ENCODE results near the gene EPHA3. TPM values are rescaled to one million over a fixed set of nuclear protein-coding genes. Genes with fewer than 3 reads are reported as not detected.

EPHA3 gene
- total and polyA plus RNA-seq, 2 donors (not counting 3 experiments of a cell fraction or from before 2014, with no cell fraction given) = not detected

DNA sequence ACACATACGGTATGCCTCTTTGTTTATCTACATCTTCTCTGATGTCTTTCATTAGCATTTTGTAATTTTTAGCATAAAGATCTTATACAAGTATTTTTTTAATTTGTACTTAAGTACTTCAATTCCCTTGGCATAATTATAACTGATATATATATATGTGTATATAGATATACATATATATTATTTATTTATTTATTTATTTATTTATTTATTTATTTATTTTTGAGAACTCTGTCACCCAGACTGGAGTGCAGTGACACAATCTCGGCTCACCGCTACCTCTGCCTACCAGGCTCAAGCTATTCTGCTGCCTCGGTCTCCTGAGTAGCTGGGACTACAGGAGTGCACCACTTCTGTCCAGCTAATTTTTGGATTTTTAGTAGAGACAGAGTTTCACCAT lies 382.7 kb downstream of the EPHA3 start:
- DNase-seq (ENCODE audit: low read depth, low spot score) = no peak
- Histone ChIP-seq H3K9me3 (replicated peaks; ENCODE audit: control insufficient read depth, insufficient read depth, low read length) (peaks cover 5% of the 10 kb centered on the region), H3K4me2 (ENCODE audit: insufficient read depth, low read length) (no peak overlapping the region), H2AFZ (ENCODE audit: low read depth, low read length) (no peak overlapping the region), H4K20me1 (replicated peaks; ENCODE audit: control insufficient read depth, extremely low read depth, insufficient read depth, low read length) (no peaks in the 10 kb centered on the region), H3K4me3 (replicated peaks in 1 of 3; ENCODE audit: insufficient read depth in 1 of 3, low read depth in 1 of 3, low read length in 3 of 3) (no peak overlapping the region), H3K27me3 (ENCODE audit: control insufficient read depth in 2 of 2, insufficient read depth in 2 of 2, low read length in 2 of 2) (no peaks in the 10 kb centered on the region), H3K9me1 (replicated peaks; ENCODE audit: control insufficient read depth, extremely low read depth, insufficient read depth, low read length) (no peaks in the 10 kb centered on the region), H3K27ac (ENCODE audit: insufficient read depth, low read depth, low read length) (no peak overlapping the region), H3K9ac (replicated peaks; ENCODE audit: extremely low read depth, insufficient read depth, low read length) (no peak overlapping the region), H3K36me3 (ENCODE audit: control insufficient read depth in 2 of 2, extremely low read depth in 1 of 2, insufficient read depth in 2 of 2, low read length in 2 of 2) (no peaks in the 10 kb centered on the region), H3K4me1 (ENCODE audit: control insufficient read depth, extremely low read depth, insufficient read depth, low read length) (no peaks in the 10 kb centered on the region), H3K79me2 (ENCODE audit: control insufficient read depth, insufficient read depth, low read length) (no peaks in the 10 kb centered on the region)
- ChIA-PET POLR2A (no interaction called here), CTCF (no interaction called here)
- intact Hi-C loops (cut with micrococcal nuclease) = no loop called here
- no peak for TF ChIP-seq JUN (IDR thresholded peaks at IDR 0.05; ENCODE audit: borderline replicate concordance, insufficient read depth, insufficient read length, low read depth)
- TF ChIP-seq EZH2 (IDR thresholded peaks at IDR 0.05; ENCODE audit: borderline replicate concordance, low read depth, low read length, severe bottlenecking) = no peak
- no peak for TF ChIP-seq FOS (IDR thresholded peaks at IDR 0.05; ENCODE audit: borderline replicate concordance, insufficient read depth, low read length)
- no peak for TF ChIP-seq POLR2AphosphoS5 (IDR thresholded peaks at IDR 0.05; ENCODE audit: insufficient read depth, low read depth, low read length)
- no peak for TF ChIP-seq POLR2A (IDR thresholded peaks at IDR 0.05; ENCODE audit: low read depth, low read length)
- TF ChIP-seq, protein P1, sequence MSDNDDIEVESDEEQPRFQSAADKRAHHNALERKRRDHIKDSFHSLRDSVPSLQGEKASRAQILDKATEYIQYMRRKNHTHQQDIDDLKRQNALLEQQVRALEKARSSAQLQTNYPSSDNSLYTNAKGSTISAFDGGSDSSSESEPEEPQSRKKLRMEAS (IDR thresholded peaks at IDR 0.05; ENCODE audit: insufficient read depth, insufficient read length) = no peak
- TF ChIP-seq, protein P2, sequence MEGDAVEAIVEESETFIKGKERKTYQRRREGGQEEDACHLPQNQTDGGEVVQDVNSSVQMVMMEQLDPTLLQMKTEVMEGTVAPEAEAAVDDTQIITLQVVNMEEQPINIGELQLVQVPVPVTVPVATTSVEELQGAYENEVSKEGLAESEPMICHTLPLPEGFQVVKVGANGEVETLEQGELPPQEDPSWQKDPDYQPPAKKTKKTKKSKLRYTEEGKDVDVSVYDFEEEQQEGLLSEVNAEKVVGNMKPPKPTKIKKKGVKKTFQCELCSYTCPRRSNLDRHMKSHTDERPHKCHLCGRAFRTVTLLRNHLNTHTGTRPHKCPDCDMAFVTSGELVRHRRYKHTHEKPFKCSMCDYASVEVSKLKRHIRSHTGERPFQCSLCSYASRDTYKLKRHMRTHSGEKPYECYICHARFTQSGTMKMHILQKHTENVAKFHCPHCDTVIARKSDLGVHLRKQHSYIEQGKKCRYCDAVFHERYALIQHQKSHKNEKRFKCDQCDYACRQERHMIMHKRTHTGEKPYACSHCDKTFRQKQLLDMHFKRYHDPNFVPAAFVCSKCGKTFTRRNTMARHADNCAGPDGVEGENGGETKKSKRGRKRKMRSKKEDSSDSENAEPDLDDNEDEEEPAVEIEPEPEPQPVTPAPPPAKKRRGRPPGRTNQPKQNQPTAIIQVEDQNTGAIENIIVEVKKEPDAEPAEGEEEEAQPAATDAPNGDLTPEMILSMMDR (IDR thresholded peaks at IDR 0.05; ENCODE audit: extremely low read depth in 1 of 2, insufficient read depth in 1 of 2, low read depth in 1 of 2, low read length in 2 of 2) = no peak
- TF ChIP-seq GATA2 (IDR thresholded peaks at IDR 0.05; ENCODE audit: insufficient read depth, insufficient read length, low read depth, low read length) = no peak
- no peak for TF ChIP-seq MYC (IDR thresholded peaks at IDR 0.05; ENCODE audit: low read depth, low read length)
- no TSS peak for BruUV-seq (replicated peaks)
- dilution Hi-C loops (cut with MboI; ENCODE audit: extremely low pct_ligation_motif_present, low sequenced_read_pairs) = no loop called here
- FAIRE-seq = no peak
